Lung (tissue), 12 donors: ENCODE results near the gene ZDHHC8. TPM values are rescaled to one million over a fixed set of nuclear protein-coding genes. Genes with fewer than 3 reads are reported as not detected.

Experiments
- ATAC-seq: fragments of 200-7000 bp; cut with Tn5 transposase; one replicate; pipeline ENCODE4 v1.9.1; 2020; ENCODE audit warnings: moderate number of reproducible peaks; ENCODE audit not compliant: insufficient read depth, low FRiP score
- DNase-seq, 3 donors: peaks; one replicate each; pipeline ENCODE4 v3.0.0-alpha.2; 2013 to 2017
- H3K27ac ChIP-seq, 2 donors: one replicate each; pipeline ENCODE4 v1.5.1; 2013; ENCODE audit warnings: mild to moderate bottlenecking in 2 of 2, moderate library complexity in 2 of 2, control low read depth in 1 of 2, inconsistent platforms in 1 of 2, low read depth in 1 of 2, low read length in 1 of 2
- H3K27me3 ChIP-seq, 3 donors: one replicate each; pipeline ENCODE4 v1.5.1; 2013; ENCODE audit warnings: low read length in 2 of 3; ENCODE audit not compliant: control insufficient read depth in 3 of 3, insufficient read depth in 3 of 3
- H3K36me3 ChIP-seq, 4 donors: one replicate each; pipeline ENCODE4 v1.5.1; 2013; ENCODE audit warnings: low read length in 4 of 4, mild to moderate bottlenecking in 1 of 4, moderate library complexity in 1 of 4; ENCODE audit not compliant: control insufficient read depth in 4 of 4, insufficient read depth in 4 of 4
- H3K4me1 ChIP-seq, 5 donors: one replicate each; pipeline ENCODE4 v1.5.1; 2013; ENCODE audit warnings: low read length in 5 of 5, mild to moderate bottlenecking in 2 of 5, moderate library complexity in 1 of 5; ENCODE audit not compliant: control insufficient read depth in 5 of 5, insufficient read depth in 5 of 5
- H3K4me3 ChIP-seq: one replicate; pipeline ENCODE4 v1.5.1; 2013; ENCODE audit warnings: mild to moderate bottlenecking, control low read depth, moderate library complexity
- H3K9ac ChIP-seq, 2 donors: one replicate each; pipeline ENCODE4 v1.5.1; 2013; ENCODE audit warnings: low read length in 2 of 2, control low read depth in 1 of 2; ENCODE audit not compliant: insufficient read depth in 1 of 2
- H3K9me3 ChIP-seq, 4 donors: one replicate each; pipeline ENCODE4 v1.5.1; 2013; ENCODE audit warnings: low read length in 3 of 4, mild to moderate bottlenecking in 1 of 4, moderate library complexity in 1 of 4; ENCODE audit not compliant: control insufficient read depth in 4 of 4, insufficient read depth in 3 of 4
- WGBS, 2 donors: extraction: QIAGEN DNeasy Blood & Tissue Kit; methylation state at CpG; one replicate each; pipeline ENCODE4 v1.1.7; 2013; 5-methylcytosine and 5-hydroxymethylcytosine counted together
- polyA plus RNA-seq, 2 donors: library from polyadenylated mRNA; stranded (reverse); fragments of 200-250 nt; gene quantifications; one replicate each; pipeline ENCODE4 v1.2.1, GENCODE V29; 2013
- total RNA-seq, 2 donors: library from RNA; depleted of rRNA in 1 of 2; stranded (reverse); fragments of >200 nt in 1 of 2; gene quantifications; one replicate each; pipeline ENCODE4 v1.2.1, GENCODE V29; 2014 to 2021
- TF ChIP-seq, protein P1 (sequence below): IDR thresholded peaks from 2 replicates; pipeline ENCODE4 v1.5.1; 2012; ENCODE audit warnings: mild to moderate bottlenecking; ENCODE audit errors: control extremely low read depth, extremely low read depth
- donor health status: control.
- donor health status: control.
- donor health status: Bipolar disorder and iron deficiency.
- donor health status: healthy.
- donor health status: DM: yes; HTN: yes; CAD: no.

The ZDHHC8 gene
- total and polyA plus RNA-seq, 4 donors: 28.4 to 75.1 (median 35.5) TPM

DNA sequence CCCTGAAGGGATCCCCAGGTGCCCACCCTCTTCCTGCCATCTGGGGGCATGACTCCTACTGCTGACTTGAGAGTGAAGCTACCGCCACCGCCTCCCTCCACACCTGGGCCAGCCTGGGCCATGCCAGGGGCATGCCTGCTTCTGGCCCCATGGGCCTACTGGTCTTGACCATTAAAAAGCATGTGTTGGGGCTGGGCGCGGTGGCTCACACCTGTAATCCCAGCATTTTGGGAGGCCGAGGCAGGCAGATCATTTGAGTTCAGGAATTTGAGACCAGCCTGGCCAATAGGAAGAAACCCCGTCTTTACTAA lies 56.9 kb downstream of the ZDHHC8 start:
- DNase-seq (no peak), ATAC-seq (no peak)
- no peaks in the 10 kb centered on the region for H3K36me3 ChIP-seq
- TF ChIP-seq, protein P1, sequence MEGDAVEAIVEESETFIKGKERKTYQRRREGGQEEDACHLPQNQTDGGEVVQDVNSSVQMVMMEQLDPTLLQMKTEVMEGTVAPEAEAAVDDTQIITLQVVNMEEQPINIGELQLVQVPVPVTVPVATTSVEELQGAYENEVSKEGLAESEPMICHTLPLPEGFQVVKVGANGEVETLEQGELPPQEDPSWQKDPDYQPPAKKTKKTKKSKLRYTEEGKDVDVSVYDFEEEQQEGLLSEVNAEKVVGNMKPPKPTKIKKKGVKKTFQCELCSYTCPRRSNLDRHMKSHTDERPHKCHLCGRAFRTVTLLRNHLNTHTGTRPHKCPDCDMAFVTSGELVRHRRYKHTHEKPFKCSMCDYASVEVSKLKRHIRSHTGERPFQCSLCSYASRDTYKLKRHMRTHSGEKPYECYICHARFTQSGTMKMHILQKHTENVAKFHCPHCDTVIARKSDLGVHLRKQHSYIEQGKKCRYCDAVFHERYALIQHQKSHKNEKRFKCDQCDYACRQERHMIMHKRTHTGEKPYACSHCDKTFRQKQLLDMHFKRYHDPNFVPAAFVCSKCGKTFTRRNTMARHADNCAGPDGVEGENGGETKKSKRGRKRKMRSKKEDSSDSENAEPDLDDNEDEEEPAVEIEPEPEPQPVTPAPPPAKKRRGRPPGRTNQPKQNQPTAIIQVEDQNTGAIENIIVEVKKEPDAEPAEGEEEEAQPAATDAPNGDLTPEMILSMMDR: no peak
- H3K9me3 ChIP-seq: no peaks in the 10 kb centered on the region
- no peak overlapping the region for H3K4me3 ChIP-seq
- H3K4me1 ChIP-seq: no peaks in the 10 kb centered on the region
- WGBS, 2 donors: 98 to 99% methylated on average over 6 of the region's 6 CpGs
- H3K27me3 ChIP-seq: no peaks in the 10 kb centered on the region
- H3K27ac ChIP-seq: no peak overlapping the region
- H3K9ac ChIP-seq: no peak overlapping the region

DNA sequence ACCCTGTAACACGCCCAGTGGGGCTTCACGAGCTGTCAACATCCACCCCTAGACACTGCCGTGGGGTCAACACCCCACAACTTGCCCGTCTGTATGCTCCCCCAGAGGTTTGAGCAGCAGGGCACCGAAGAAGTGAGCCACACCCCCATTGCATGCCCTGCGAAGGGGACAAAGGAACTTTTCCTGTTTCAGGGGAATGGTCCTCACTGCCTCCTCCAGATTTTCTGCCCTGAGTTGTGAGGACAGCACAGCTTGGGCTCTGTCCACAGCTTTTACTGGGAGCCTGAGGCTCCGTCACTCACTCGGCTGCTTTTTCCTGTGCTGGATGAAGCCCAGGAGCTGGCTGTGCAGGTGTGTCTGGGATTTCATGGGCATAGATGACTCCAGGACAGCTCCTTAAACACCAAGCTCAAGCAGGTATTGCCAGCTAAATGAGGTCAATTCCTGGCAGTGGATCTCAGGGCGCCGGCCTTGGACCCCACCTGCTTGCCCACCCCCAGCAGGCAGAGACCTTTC lies 59.5 kb downstream of the ZDHHC8 start:
- Histone ChIP-seq H3K9me3 (no peaks in the 10 kb centered on the region), H3K27ac (no peak overlapping the region), H3K27me3 (no peaks in the 10 kb centered on the region), H3K4me1 (no peaks in the 10 kb centered on the region), H3K9ac (no peak overlapping the region), H3K36me3 (no peaks in the 10 kb centered on the region), H3K4me3 (no peak overlapping the region)
- TF ChIP-seq, protein P1: no peak
- ATAC-seq (no peak), DNase-seq (no peak)
- 79% methylated on average over 10 of the region's 10 CpGs for WGBS, 2 donors

GRCh38 chr22:20191803-20192202 lies 60.2 kb downstream of the ZDHHC8 start:
- no peak for DNase-seq
- H3K4me1 ChIP-seq: no peaks in the 10 kb centered on the region
- no peak overlapping the region for H3K4me3 ChIP-seq
- no peak overlapping the region for H3K9ac ChIP-seq
- TF ChIP-seq, protein P1: no peak
- 84 to 91% methylated on average over 7 to 8 of the region's 8 CpGs for WGBS, 2 donors
- no peaks in the 10 kb centered on the region for H3K9me3 ChIP-seq
- no peaks in the 10 kb centered on the region for H3K36me3 ChIP-seq
- H3K27ac ChIP-seq: no peak overlapping the region
- H3K27me3 ChIP-seq: no peaks in the 10 kb centered on the region
- no peak for ATAC-seq

DNA sequence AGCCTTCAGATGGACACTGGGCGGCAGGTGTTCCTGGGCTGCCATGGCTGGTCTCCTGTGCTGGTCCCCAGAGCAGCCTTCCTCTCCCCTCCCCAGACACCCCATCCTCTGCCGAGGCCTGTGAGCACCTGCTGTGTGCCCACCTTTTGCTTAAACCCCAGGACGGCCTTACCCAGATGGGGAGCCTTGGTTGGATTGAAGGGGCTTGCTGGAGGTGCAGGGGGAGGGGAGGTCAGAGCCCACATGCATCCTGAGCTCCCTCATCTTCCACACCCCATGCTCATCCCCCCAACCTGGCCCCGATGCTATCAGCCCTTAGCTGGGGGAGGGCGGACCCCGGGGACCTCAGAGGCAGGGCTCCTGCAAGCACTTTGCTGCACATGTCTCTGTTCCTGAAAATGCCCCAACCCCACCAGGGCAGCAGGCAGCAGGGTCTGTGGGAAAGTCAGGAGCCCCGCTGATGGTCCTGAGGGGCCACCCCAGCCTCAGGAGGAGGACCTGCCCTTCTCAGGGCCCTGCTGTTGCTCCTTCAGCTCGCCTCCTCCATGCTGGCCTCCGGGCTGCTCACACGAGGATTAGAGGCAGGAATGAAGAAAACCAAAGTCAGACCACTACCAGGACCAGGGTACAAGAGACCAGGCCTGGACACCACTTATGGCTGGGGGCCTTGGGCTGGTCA lies 60.8 kb downstream of the ZDHHC8 start:
- WGBS, 2 donors: 86 to 93% methylated on average over 10 of the region's 10 CpGs
- DNase-seq (no peak), ATAC-seq (no peak)
- Histone ChIP-seq H3K9me3 (no peaks in the 10 kb centered on the region), H3K27me3 (no peaks in the 10 kb centered on the region), H3K4me1 (no peaks in the 10 kb centered on the region), H3K4me3 (no peak overlapping the region), H3K9ac (no peak overlapping the region), H3K27ac (no peak overlapping the region), H3K36me3 (no peaks in the 10 kb centered on the region)
- TF ChIP-seq, protein P1: no peak
